Heart right ventricle (tissue), 16 donors: ENCODE measurements around the gene KLK11. TPM values are rescaled to one million over a fixed set of nuclear protein-coding genes. Genes with fewer than 3 reads are reported as not detected.

ENCODE experiments used
- ATAC-seq, 8 donors: fragments of 200-7000 bp; cut with Tn5 transposase; one replicate each; pipeline ENCODE4 v1.9.1; 2020; ENCODE audit warnings: mild to moderate bottlenecking in 8 of 8, moderate library complexity in 8 of 8, moderate number of reproducible peaks in 1 of 8
- DNase-seq, 2 donors: peaks; one replicate each; pipeline ENCODE4 v3.0.0-alpha.2; 2020
- H3K27ac ChIP-seq, 10 donors: fragments of 200-600 bp; sonication (generic) in 2 of 10; one replicate each; pipeline versions ENCODE4 v1.5.0 to v1.8.0; 2020 to 2022; ENCODE audit warnings: mild to moderate bottlenecking in 3 of 10
- H3K27me3 ChIP-seq, 7 donors: fragments of 200-600 bp; one replicate each; pipeline ENCODE4 v1.8.0; 2021 to 2022; ENCODE audit warnings: mild to moderate bottlenecking in 2 of 7
- H3K36me3 ChIP-seq, 9 donors: fragments of 200-600 bp; sonication (generic) in 1 of 9; one replicate each; pipeline versions ENCODE4 v1.5.0 to v1.8.0; 2020 to 2022; ENCODE audit warnings: mild to moderate bottlenecking in 2 of 9
- H3K4me1 ChIP-seq, 9 donors: fragments of 200-600 bp; sonication (generic) in 1 of 9; one replicate each; pipeline versions ENCODE4 v1.5.0 to v1.8.0; 2020 to 2022; ENCODE audit warnings: mild to moderate bottlenecking in 4 of 9
- H3K4me3 ChIP-seq, 10 donors: fragments of 200-600 bp; sonication (generic) in 2 of 10; one replicate each; pipeline versions ENCODE4 v1.5.0 to v1.8.0; 2020 to 2022; ENCODE audit warnings: mild to moderate bottlenecking in 7 of 10, moderate library complexity in 2 of 10
- H3K9me3 ChIP-seq, 11 donors: fragments of 200-600 bp in 10 of 11; sonication (generic) in 2 of 11; one replicate each; pipeline versions ENCODE4 v1.5.0 to v1.8.0; 2013 to 2022; ENCODE audit warnings: mild to moderate bottlenecking in 2 of 11, control low read depth in 1 of 11, moderate library complexity in 1 of 11
- CTCF ChIP-seq, 9 donors: fragments of 200-600 bp; sonication (generic) in 2 of 9; IDR thresholded peaks; one replicate each; pipeline versions ENCODE4 v1.5.0 to v1.8.0; 2021 to 2022; ENCODE audit warnings: antibody characterized with exemption in 9 of 9, mild to moderate bottlenecking in 5 of 9, moderate library complexity in 1 of 9
- WGBS, 2 donors: extraction: QIAGEN DNeasy Blood & Tissue Kit; methylation state at CpG; one replicate each; pipeline ENCODE4 v1.1.7; 2013; ENCODE audit warnings: inconsistent platforms in 1 of 2; 5-methylcytosine and 5-hydroxymethylcytosine counted together
- intact Hi-C, 10 donors: fragments of 100-400 bp; cut with DNase I; formaldehyde crosslinking; loops; one replicate each; pipeline versions ENCODE4 v1.11.1 to v1.14.2; 2022
- polyA plus RNA-seq, 2 donors: library from polyadenylated mRNA; stranded (reverse); fragments of 200-250 nt; gene quantifications; one replicate each; pipeline ENCODE4 v1.2.3, GENCODE V29; 2013
- total RNA-seq, 10 donors: library from RNA; stranded (reverse); fragmentation: NEBNext Ultra II Directional in 3 of 10; extraction: Animal tissue kit (Norgen Biotek cat#: 25700) in 3 of 10; gene quantifications; one replicate each; pipeline versions ENCODE4 v1.2.1 to v1.2.4, GENCODE V29; 2021 to 2023
- donor health status: Arrhythmogenic right ventricular cardiomyopathy.
- donor health status: ischemic (EF 13 %, LVEDD 7.1; RV severe dilation, severe dysfunction).
- donor health status: healthy with polysubstance abuse.
- donor health status: DM: no; HTN: yes; CAD: no.
- donor health status: DM: no; HTN: no; CAD: no.
- donor health status: ischemic (EF 25% LVEDD 6.9; RV normal size, moderate dysfunction).
- donor health status: ischemic (EF 25% LVEDD 5.7; RV mildly dilated, moderate dysfunction).
- donor health status: healthy.
- donor health status: DM: yes; HTN: yes; CAD: no.
- donor health status: Ischemic cardiomyopathy.
- donor health status: ischemic (EF 35%, LVEDD 5.7; RV mildly dilated, moderate dysfunction).
- donor health status: nonischemic (EF 11% LVEDD 7.7; RV severe dilation, severe dysfunction).
- donor health status: DM: yes; HTN: yes; CAD: no.
- donor health status: PGD.
- donor health status: ischemic (EF 29% LVEDD 5.4; RV normal size, mild dysfunction).
- donor health status: nonischemic (EF 23%, LVEDD 6.1; RV moderate dilation, normal function).

Gene KLK11
- total and polyA plus RNA-seq, 12 donors, result 0.27 to 0.59 (median 0.43) TPM; not detected in 6

DNA sequence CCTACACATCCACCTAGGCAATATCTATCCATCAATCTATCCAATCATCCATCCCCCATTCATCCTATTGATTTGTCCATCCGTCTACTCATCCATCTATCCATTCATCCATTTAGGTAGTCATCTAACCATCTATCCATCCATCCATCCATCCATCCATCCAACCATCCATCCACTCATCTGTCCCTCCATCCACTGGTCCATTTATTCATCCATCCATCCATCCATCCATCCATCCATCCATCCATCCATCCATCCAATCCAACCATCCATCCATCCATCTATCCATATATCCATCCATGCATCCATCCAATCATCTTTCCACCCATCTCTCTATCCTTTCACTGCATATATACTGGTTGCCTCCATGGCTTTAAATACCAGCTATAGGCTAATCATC, 34.6 kb upstream of the KLK11 start:
- intact Hi-C loops, result no loop called here
- DNase-seq (no peak), ATAC-seq (no peak)
- H3K36me3 ChIP-seq, result no peaks in the 10 kb centered on the region
- no peaks in the 10 kb centered on the region for H3K9me3 ChIP-seq
- H3K27me3 ChIP-seq, result peaks cover 0 to 46% (median 22%) of the 10 kb centered on the region in 7 donors
- TF ChIP-seq CTCF (IDR thresholded peaks at IDR 0.05), result no peak
- no peak overlapping the region for H3K4me3 ChIP-seq
- no peak overlapping the region for H3K27ac ChIP-seq
- peaks cover 0 to 14% (median 9%) of the 10 kb centered on the region in 9 donors for H3K4me1 ChIP-seq
- 0 to 12% methylated on average over 1 of the region's 1 CpG for WGBS, 2 donors

GRCh38 chr19:51060336-51060735, 33.9 kb upstream of the KLK11 start:
- no peak for TF ChIP-seq CTCF (IDR thresholded peaks at IDR 0.05)
- DNase-seq, result no peak
- H3K27ac ChIP-seq, result no peak overlapping the region
- ATAC-seq, result no peak
- H3K27me3 ChIP-seq, result peaks cover 0 to 41% (median 20%) of the 10 kb centered on the region in 7 donors
- H3K9me3 ChIP-seq, result no peaks in the 10 kb centered on the region
- H3K4me3 ChIP-seq, result no peak overlapping the region
- peaks cover 0 to 12% (median 8%) of the 10 kb centered on the region in 9 donors for H3K4me1 ChIP-seq
- 63% methylated on average over 4 of the region's 4 CpGs for WGBS, 2 donors
- intact Hi-C loops, result no loop called here
- H3K36me3 ChIP-seq, result no peaks in the 10 kb centered on the region

DNA sequence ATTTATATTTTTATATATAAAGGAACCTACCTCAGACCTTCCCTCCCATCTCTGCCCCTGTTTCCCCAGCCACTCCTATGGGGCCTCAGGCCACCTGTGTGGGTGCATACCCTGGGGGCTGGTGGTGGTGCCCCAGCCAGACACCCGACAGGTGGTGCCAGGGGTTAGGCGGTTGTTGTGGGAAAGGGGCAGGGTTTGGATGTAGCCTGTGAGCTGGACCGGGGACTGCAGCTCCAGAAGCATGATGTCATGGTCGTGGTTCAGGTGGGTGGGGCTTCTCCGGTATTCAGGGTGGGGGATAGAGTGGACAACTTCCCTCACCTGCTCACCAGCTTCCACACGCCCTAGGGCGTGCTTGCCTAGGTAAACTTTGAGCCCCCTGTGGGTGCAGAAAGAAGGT, 33.3 kb upstream of the KLK11 start:
- 79 to 81% methylated on average over 7 of the region's 7 CpGs for WGBS, 2 donors
- Histone ChIP-seq H3K4me3 (no peak overlapping the region), H3K4me1 (peaks cover 0 to 6% (median 3%) of the 10 kb centered on the region in 9 donors), H3K36me3 (no peaks in the 10 kb centered on the region), H3K27me3 (peaks cover 0 to 40% (median 16%) of the 10 kb centered on the region in 7 donors), H3K27ac (no peak overlapping the region), H3K9me3 (no peaks in the 10 kb centered on the region)
- no peak for TF ChIP-seq CTCF (IDR thresholded peaks at IDR 0.05)
- no peak for ATAC-seq
- intact Hi-C loops, result no loop called here
- no peak for DNase-seq

- Histone ChIP-seq H3K9me3 (no peaks in the 10 kb centered on the region), H3K27me3 (peaks cover 0 to 40% (median 19%) of the 10 kb centered on the region in 7 donors), H3K36me3 (no peaks in the 10 kb centered on the region), H3K27ac (no peak overlapping the region), H3K4me3 (no peak overlapping the region), H3K4me1 (no peaks in the 10 kb centered on the region)
- no peak for ATAC-seq
- no peak for DNase-seq
- intact Hi-C loops, result no loop called here
- TF ChIP-seq CTCF (IDR thresholded peaks at IDR 0.05), result no peak
Measured at GRCh38 chr19:51055866-51056265, 29.4 kb upstream of the KLK11 start.
